ENCODE results near the gene TAX1BP3. TPM values are rescaled to one million over a fixed set of nuclear protein-coding genes. Genes with fewer than 3 reads are reported as not detected.

The TAX1BP3 gene
- total and polyA plus RNA-seq, 2 of the 13 experiments (the other 11 are each of a cell fraction or from before 2014, with no cell fraction given): 16.7 to 45.1 TPM

DNA sequence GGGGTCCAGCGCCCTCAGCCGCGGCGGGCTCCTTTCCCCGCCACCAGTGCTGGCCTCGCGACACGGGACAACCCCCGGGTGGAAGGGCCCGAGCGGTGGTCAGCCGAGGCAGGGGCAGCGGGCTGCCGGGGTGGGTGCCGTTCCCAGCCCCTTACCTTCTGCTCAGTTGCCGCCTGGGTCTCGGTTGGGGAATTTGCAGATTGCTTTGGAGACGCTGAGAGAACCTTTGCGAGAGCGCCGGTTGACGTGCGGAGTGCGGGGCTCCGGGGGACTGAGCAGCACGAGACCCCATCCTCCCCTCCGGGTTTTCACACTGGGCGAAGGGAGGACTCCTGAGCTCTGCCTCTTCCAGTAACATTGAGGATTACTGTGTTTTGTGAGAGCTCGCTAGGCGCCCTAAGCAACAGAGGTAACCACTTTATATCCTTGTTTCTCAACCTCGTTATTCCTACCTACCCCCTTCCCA, 31.4 kb downstream of the TAX1BP3 start (continued):
- TF ChIP-seq, protein P1, sequence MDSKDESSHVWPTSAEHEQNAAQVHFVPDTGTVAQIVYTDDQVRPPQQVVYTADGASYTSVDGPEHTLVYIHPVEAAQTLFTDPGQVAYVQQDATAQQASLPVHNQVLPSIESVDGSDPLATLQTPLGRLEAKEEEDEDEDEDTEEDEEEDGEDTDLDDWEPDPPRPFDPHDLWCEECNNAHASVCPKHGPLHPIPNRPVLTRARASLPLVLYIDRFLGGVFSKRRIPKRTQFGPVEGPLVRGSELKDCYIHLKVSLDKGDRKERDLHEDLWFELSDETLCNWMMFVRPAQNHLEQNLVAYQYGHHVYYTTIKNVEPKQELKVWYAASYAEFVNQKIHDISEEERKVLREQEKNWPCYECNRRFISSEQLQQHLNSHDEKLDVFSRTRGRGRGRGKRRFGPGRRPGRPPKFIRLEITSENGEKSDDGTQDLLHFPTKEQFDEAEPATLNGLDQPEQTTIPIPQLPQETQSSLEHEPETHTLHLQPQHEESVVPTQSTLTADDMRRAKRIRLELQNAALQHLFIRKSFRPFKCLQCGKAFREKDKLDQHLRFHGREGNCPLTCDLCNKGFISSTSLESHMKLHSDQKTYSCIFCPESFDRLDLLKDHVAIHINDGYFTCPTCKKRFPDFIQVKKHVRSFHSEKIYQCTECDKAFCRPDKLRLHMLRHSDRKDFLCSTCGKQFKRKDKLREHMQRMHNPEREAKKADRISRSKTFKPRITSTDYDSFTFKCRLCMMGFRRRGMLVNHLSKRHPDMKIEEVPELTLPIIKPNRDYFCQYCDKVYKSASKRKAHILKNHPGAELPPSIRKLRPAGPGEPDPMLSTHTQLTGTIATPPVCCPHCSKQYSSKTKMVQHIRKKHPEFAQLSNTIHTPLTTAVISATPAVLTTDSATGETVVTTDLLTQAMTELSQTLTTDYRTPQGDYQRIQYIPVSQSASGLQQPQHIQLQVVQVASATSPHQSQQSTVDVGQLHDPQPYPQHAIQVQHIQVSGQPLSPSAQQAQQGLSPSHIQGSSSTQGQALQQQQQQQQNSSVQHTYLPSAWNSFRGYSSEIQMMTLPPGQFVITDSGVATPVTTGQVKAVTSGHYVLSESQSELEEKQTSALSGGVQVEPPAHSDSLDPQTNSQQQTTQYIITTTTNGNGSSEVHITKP (CRISPR knock-in tag; IDR thresholded peaks at IDR 0.05; ENCODE audit: low read depth): no peak
- TF ChIP-seq, protein P2, sequence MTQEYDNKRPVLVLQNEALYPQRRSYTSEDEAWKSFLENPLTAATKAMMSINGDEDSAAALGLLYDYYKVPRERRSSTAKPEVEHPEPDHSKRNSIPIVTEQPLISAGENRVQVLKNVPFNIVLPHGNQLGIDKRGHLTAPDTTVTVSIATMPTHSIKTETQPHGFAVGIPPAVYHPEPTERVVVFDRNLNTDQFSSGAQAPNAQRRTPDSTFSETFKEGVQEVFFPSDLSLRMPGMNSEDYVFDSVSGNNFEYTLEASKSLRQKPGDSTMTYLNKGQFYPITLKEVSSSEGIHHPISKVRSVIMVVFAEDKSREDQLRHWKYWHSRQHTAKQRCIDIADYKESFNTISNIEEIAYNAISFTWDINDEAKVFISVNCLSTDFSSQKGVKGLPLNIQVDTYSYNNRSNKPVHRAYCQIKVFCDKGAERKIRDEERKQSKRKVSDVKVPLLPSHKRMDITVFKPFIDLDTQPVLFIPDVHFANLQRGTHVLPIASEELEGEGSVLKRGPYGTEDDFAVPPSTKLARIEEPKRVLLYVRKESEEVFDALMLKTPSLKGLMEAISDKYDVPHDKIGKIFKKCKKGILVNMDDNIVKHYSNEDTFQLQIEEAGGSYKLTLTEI (CRISPR knock-in tag; conservative IDR thresholded peaks at IDR 0.05): no peak
- no peak; the same call in 1 of the 2 replicates for TF ChIP-seq ZNF782 (CRISPR knock-in tag; IDR thresholded peaks at IDR 0.05; ENCODE audit: borderline replicate concordance)
- no peak for TF ChIP-seq RARG (CRISPR knock-in tag; IDR thresholded peaks at IDR 0.05; ENCODE audit: low read depth)
- no peak for TF ChIP-seq ZNF44 (CRISPR knock-in tag; IDR thresholded peaks at IDR 0.05)
- no peak for TF ChIP-seq HDAC6 (IDR thresholded peaks at IDR 0.05; ENCODE audit: low read depth, low read length)
- no peak for TF ChIP-seq ZNF101 (CRISPR knock-in tag; IDR thresholded peaks at IDR 0.05; ENCODE audit: borderline replicate concordance, low read depth)
- TF ChIP-seq, protein P3, sequence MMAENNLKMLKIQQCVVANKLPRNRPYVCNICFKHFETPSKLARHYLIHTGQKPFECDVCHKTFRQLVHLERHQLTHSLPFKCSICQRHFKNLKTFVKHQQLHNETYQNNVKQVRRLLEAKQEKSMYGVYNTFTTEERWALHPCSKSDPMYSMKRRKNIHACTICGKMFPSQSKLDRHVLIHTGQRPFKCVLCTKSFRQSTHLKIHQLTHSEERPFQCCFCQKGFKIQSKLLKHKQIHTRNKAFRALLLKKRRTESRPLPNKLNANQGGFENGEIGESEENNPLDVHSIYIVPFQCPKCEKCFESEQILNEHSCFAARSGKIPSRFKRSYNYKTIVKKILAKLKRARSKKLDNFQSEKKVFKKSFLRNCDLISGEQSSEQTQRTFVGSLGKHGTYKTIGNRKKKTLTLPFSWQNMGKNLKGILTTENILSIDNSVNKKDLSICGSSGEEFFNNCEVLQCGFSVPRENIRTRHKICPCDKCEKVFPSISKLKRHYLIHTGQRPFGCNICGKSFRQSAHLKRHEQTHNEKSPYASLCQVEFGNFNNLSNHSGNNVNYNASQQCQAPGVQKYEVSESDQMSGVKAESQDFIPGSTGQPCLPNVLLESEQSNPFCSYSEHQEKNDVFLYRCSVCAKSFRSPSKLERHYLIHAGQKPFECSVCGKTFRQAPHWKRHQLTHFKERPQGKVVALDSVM (CRISPR knock-in tag; IDR thresholded peaks at IDR 0.05): no peak
- TF ChIP-seq ZBTB1 (CRISPR knock-in tag; IDR thresholded peaks at IDR 0.05; ENCODE audit: borderline replicate concordance): no peak
- TF ChIP-seq, protein P4, sequence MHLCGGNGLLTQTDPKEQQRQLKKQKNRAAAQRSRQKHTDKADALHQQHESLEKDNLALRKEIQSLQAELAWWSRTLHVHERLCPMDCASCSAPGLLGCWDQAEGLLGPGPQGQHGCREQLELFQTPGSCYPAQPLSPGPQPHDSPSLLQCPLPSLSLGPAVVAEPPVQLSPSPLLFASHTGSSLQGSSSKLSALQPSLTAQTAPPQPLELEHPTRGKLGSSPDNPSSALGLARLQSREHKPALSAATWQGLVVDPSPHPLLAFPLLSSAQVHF (CRISPR knock-in tag; IDR thresholded peaks at IDR 0.05): no peak
- no peak for TF ChIP-seq ZNF570 (CRISPR knock-in tag; IDR thresholded peaks at IDR 0.05; ENCODE audit: borderline replicate concordance)
- no peak for TF ChIP-seq ZFX (CRISPR knock-in tag; IDR thresholded peaks at IDR 0.05; ENCODE audit: low read depth)
- 0 out of 2 replicates have a peak, but pooled peaks have one; percentile 7 for TF ChIP-seq ZSCAN31 (CRISPR knock-in tag; IDR thresholded peaks at IDR 0.05; ENCODE audit: low read depth)
- no peak for TF ChIP-seq ZNF577 (CRISPR knock-in tag; IDR thresholded peaks at IDR 0.05; ENCODE audit: borderline replicate concordance, low read depth)
